Hindlimb muscle (tissue), 1 donor: ENCODE measurements around the gene PPP1R9B. TPM values are rescaled to one million over a fixed set of nuclear protein-coding genes. Genes with fewer than 3 reads are reported as not detected.

Source experiments
- DNase-seq: peaks from one replicate; pipeline ENCODE4 v3.0.0-alpha.2; 2013
- polyA plus RNA-seq: library from polyadenylated mRNA; unstranded; fragments of 120-200 nt; gene quantifications from one replicate; pipeline ENCODE4 v1.2.1, GENCODE V29; 2013; ENCODE audit not compliant: insufficient read length

The PPP1R9B gene
- polyA plus RNA-seq, 1 donor = 41.1 TPM

- DNase-seq = no peak
Measured at GRCh38 chr17:50123649-50124349, 26.7 kb downstream of the PPP1R9B start.

GRCh38 chr17:50122945-50123344 is 27.5 kb downstream of the PPP1R9B start:
- no peak for DNase-seq

- DNase-seq = no peak
Measured at GRCh38 chr17:50120475-50121253, 29.8 kb downstream of the PPP1R9B start.

GRCh38 chr17:50118828-50119218 is 31.7 kb downstream of the PPP1R9B start:
- no peak for DNase-seq

GRCh38 chr17:50118076-50118827 is 32.2 kb downstream of the PPP1R9B start:
- no peak for DNase-seq

GRCh38 chr17:50117202-50118051 is 33.0 kb downstream of the PPP1R9B start:
- peak; percentile 74 for DNase-seq

GRCh38 chr17:50115756-50116155 is 34.7 kb downstream of the PPP1R9B start:
- no peak for DNase-seq

- no peak for DNase-seq
Measured at GRCh38 chr17:50114849-50115357, 35.6 kb downstream of the PPP1R9B start.

GRCh38 chr17:50114401-50114800 is 36.1 kb downstream of the PPP1R9B start:
- no peak for DNase-seq

- no peak for DNase-seq
Measured at GRCh38 chr17:50113624-50114320, 36.7 kb downstream of the PPP1R9B start.

GRCh38 chr17:50112694-50113093 is 37.8 kb downstream of the PPP1R9B start:
- DNase-seq = no peak

- no peak for DNase-seq
Measured at GRCh38 chr17:50111673-50112655, 38.5 kb downstream of the PPP1R9B start.

- DNase-seq = no peak
Measured at GRCh38 chr17:50110591-50111349, 39.7 kb downstream of the PPP1R9B start.

- no peak for DNase-seq
Measured at GRCh38 chr17:50109785-50110184, 40.7 kb downstream of the PPP1R9B start.

- DNase-seq = no peak
Measured at GRCh38 chr17:50109207-50109606, 41.3 kb downstream of the PPP1R9B start.

GRCh38 chr17:50108556-50108955 is 41.9 kb downstream of the PPP1R9B start:
- DNase-seq = no peak

- DNase-seq = no peak
Measured at GRCh38 chr17:50107790-50108414, 42.6 kb downstream of the PPP1R9B start.

- DNase-seq = no peak
Measured at GRCh38 chr17:50106393-50107131, 43.9 kb downstream of the PPP1R9B start.
